Stimulated activated CD4-positive, alpha-beta T cell treated with anti-CD3 and anti-CD28 coated beads, TNF-alpha, amount 100 ng/mL, for 1 hour (primary cell): ENCODE data around the gene DKC1.
"Not testable (repeated sequence)": the region's sequence is repeated elsewhere in the genome, so short reads cannot be mapped to it uniquely, and the experiment has no call there.

Experiments
- DNase-seq, 3 donors: peaks; one replicate each; pipeline ENCODE4 v3.0.0-alpha.2; 2020; ENCODE audit warnings: low read depth in 3 of 3, low spot score in 1 of 3

The DKC1 gene

GRCh38 chrX:154785716-154786115 is 23.1 kb downstream of the DKC1 start:
- no peak for DNase-seq

GRCh38 chrX:154791467-154791866 is 28.8 kb downstream of the DKC1 start:
- no peak for DNase-seq

GRCh38 chrX:154791939-154792338 is 29.3 kb downstream of the DKC1 start:
- no peak for DNase-seq

GRCh38 chrX:154793084-154793795 is 30.6 kb downstream of the DKC1 start:
- DNase-seq = no peak

- DNase-seq = no peak
Observed at GRCh38 chrX:154795016-154795415, 32.4 kb downstream of the DKC1 start.

GRCh38 chrX:154797006-154797405 is 34.3 kb downstream of the DKC1 start:
- no peak for DNase-seq

- no peak for DNase-seq
Observed at GRCh38 chrX:154799556-154800348, 37.1 kb downstream of the DKC1 start.

- no peak for DNase-seq
Observed at GRCh38 chrX:154800478-154801210, 38.0 kb downstream of the DKC1 start.

GRCh38 chrX:154802947-154803346 is 40.3 kb downstream of the DKC1 start:
- no peak for DNase-seq

GRCh38 chrX:154804261-154804956 is 41.7 kb downstream of the DKC1 start:
- DNase-seq = no peak

GRCh38 chrX:154804957-154805695 is 42.5 kb downstream of the DKC1 start, which contains the start of gene MPP1:
Gene MPP1, minus strand, starts transcription at chrX:154805485. Its CDS starts 112 bp downstream, at chrX:154805373.
- DNase-seq = peak; percentile 25 to 63 (median 55)

GRCh38 chrX:154805696-154806091 is 43.0 kb downstream of the DKC1 start:
- DNase-seq = no peak

- no peak for DNase-seq
Observed at GRCh38 chrX:154806837-154807501, 44.3 kb downstream of the DKC1 start.

- no peak for DNase-seq
Observed at GRCh38 chrX:154809939-154810665, 47.4 kb downstream of the DKC1 start.

GRCh38 chrX:154812341-154813101 is 49.9 kb downstream of the DKC1 start:
- no peak for DNase-seq

- no peak for DNase-seq
Observed at GRCh38 chrX:154813801-154814200, 51.1 kb downstream of the DKC1 start.

- no peak for DNase-seq
Observed at GRCh38 chrX:154815274-154815818, 52.7 kb downstream of the DKC1 start.

- DNase-seq = not testable (repeated sequence)
Observed at GRCh38 chrX:154816326-154816898, 53.7 kb downstream of the DKC1 start.
